Neural cell (in vitro differentiated cells): Measurements from ENCODE around the gene ERCC5.

ENCODE experiments used
- EP300 ChIP-seq: fragments of 450-650 bp; conservative IDR thresholded peaks from 2 replicates; pipeline ENCODE4 v1.6.1; 2014; ENCODE audit warnings: antibody characterized with exemption, mild to moderate bottlenecking, moderate library complexity; ENCODE audit not compliant: poor library complexity, severe bottlenecking
- EZH2 ChIP-seq: fragments of 200-600, 300-800 bp; shearing (Covaris generic), sonication (generic); IDR thresholded peaks from 2 replicates; pipeline ENCODE4 v1.6.1; 2014; ENCODE audit warnings: antibody characterized with exemption, low read length, borderline replicate concordance, mild to moderate bottlenecking; ENCODE audit not compliant: insufficient read depth, poor library complexity, severe bottlenecking
- RAD21 ChIP-seq: fragments of 450-650 bp; conservative IDR thresholded peaks from 2 replicates; pipeline ENCODE4 v1.6.1; 2014; ENCODE audit warnings: antibody characterized with exemption, mild to moderate bottlenecking, moderate library complexity
- TF ChIP-seq, protein P1 (sequence below): fragments of 450-650 bp; IDR thresholded peaks from 2 replicates; pipeline ENCODE4 v1.5.1; 2014; ENCODE audit warnings: antibody characterized with exemption, mild to moderate bottlenecking, moderate library complexity; ENCODE audit not compliant: poor library complexity, severe bottlenecking

DNA sequence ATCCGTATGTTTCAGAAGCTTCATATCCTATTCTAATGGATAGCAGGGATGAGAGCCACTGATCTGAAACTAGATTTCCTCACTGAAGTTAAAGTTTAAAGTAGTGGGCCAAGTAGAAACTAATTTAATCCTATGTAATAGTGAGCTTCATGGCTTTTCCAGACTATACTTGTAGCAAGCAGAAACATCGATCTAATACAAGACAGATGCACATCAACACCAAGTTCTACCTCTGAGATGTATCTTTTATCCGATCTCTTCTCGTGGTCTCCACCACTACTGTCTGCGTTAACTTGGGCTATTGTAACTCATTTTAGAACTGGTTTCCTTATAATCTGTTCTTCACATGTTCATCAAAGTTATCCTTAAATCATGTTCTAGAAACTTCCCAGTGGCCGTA is 3.1 kb downstream of the ERCC5 start:
- TF ChIP-seq, protein P1, sequence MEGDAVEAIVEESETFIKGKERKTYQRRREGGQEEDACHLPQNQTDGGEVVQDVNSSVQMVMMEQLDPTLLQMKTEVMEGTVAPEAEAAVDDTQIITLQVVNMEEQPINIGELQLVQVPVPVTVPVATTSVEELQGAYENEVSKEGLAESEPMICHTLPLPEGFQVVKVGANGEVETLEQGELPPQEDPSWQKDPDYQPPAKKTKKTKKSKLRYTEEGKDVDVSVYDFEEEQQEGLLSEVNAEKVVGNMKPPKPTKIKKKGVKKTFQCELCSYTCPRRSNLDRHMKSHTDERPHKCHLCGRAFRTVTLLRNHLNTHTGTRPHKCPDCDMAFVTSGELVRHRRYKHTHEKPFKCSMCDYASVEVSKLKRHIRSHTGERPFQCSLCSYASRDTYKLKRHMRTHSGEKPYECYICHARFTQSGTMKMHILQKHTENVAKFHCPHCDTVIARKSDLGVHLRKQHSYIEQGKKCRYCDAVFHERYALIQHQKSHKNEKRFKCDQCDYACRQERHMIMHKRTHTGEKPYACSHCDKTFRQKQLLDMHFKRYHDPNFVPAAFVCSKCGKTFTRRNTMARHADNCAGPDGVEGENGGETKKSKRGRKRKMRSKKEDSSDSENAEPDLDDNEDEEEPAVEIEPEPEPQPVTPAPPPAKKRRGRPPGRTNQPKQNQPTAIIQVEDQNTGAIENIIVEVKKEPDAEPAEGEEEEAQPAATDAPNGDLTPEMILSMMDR: no peak
- TF ChIP-seq EP300 (no peak), EZH2 (no peak), RAD21 (no peak)
